ENCODE measurements around the gene SAMD1.

DNA sequence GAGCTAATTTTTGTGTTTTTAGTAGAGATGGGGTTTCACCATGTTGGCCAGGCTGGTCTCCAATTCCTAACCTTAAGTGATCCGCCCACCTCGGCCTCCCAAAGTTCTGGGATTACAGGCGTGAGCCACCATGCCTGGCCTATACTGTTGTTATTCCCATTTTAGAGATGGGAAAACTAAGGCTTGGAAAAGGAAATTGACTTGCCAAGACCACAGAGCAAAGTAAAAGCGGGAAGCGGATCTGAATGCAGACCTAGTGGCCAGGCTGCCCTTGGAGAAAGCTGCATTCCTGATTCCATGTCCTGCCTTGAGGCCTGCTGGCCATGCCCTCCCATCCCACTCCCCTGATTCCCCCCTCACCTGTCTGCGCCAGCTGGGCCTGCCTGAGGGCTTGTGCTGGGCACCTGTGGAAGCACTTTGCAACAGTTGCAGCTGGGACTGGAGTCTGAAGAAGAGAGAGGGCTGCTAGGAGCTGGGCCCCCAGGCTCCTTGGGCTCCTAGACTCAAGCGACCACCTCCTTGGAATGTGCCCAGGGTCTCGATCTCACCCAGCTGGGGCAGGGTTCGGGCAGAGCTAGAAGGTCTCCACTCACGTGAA lies 34.4 kb downstream of the SAMD1 start:
- TF ChIP-seq POLR2A (IDR thresholded peaks at IDR 0.05) (no peak), CTCF (IDR thresholded peaks at IDR 0.05) (no peak)
